BLaER1 (cell line): Measurements from ENCODE around the gene CPED1.
"Not testable (repeated sequence)": the region's sequence is repeated elsewhere in the genome, so short reads cannot be mapped to it uniquely, and the experiment has no call there.

Source experiments
- H3K27ac ChIP-seq: shearing (Covaris generic); formaldehyde crosslinking; 2 replicates; pipeline ENCODE4 v1.8.1; 2022
- H3K27me3 ChIP-seq: shearing (Covaris generic); formaldehyde crosslinking; 2 replicates; pipeline ENCODE4 v1.8.1; 2022
- H3K36me3 ChIP-seq: shearing (Covaris generic); formaldehyde crosslinking; 2 replicates; pipeline ENCODE4 v1.8.1; 2022
- H3K4me1 ChIP-seq: shearing (Covaris generic); formaldehyde crosslinking; 2 replicates; pipeline ENCODE4 v1.8.1; 2022
- H3K4me2 ChIP-seq: shearing (Covaris generic); formaldehyde crosslinking; 2 replicates; pipeline ENCODE4 v1.8.1; 2022
- H3K4me3 ChIP-seq: shearing (Covaris generic); formaldehyde crosslinking; 2 replicates; pipeline ENCODE4 v1.8.1; 2022
- H3K9ac ChIP-seq: shearing (Covaris generic); formaldehyde crosslinking; 2 replicates; pipeline ENCODE4 v1.8.1; 2022
- H3K9me3 ChIP-seq: shearing (Covaris generic); formaldehyde crosslinking; 2 replicates; pipeline ENCODE4 v1.8.1; 2022
- H4K20me1 ChIP-seq: shearing (Covaris generic); formaldehyde crosslinking; 2 replicates; pipeline ENCODE4 v1.8.1; 2022
- Cebpa-rat ChIP-seq: shearing (Covaris generic); IDR thresholded peaks from 2 replicates; pipeline ENCODE4 v1.8.1; 2022

CPED1 gene

GRCh38 chr7:121001234-121001906 is 12.9 kb downstream of the CPED1 start:
- no peaks in the 10 kb centered on the region for H3K9me3 ChIP-seq
- H3K27me3 ChIP-seq: no peaks in the 10 kb centered on the region
- H3K4me2 ChIP-seq: no peak overlapping the region
- no peak for TF ChIP-seq Cebpa-rat
- no peak overlapping the region for H3K9ac ChIP-seq
- peaks cover 27% of the 10 kb centered on the region for H3K4me1 ChIP-seq
- H4K20me1 ChIP-seq: no peaks in the 10 kb centered on the region
- no peak overlapping the region for H3K27ac ChIP-seq
- no peak overlapping the region for H3K4me3 ChIP-seq
- H3K36me3 ChIP-seq: no peaks in the 10 kb centered on the region

- TF ChIP-seq Cebpa-rat: no peak
- no peaks in the 10 kb centered on the region for H3K36me3 ChIP-seq
- H3K27me3 ChIP-seq: no peaks in the 10 kb centered on the region
- H3K9ac ChIP-seq: no peak overlapping the region
- no peaks in the 10 kb centered on the region for H4K20me1 ChIP-seq
- peaks cover 19% of the 10 kb centered on the region for H3K4me1 ChIP-seq
- no peak overlapping the region for H3K27ac ChIP-seq
- H3K9me3 ChIP-seq: no peaks in the 10 kb centered on the region
- no peak overlapping the region for H3K4me3 ChIP-seq
- no peak overlapping the region for H3K4me2 ChIP-seq
Observed at GRCh38 chr7:121002048-121002756, 13.7 kb downstream of the CPED1 start.

GRCh38 chr7:121002757-121003200 is 14.3 kb downstream of the CPED1 start:
- H3K36me3 ChIP-seq: no peaks in the 10 kb centered on the region
- TF ChIP-seq Cebpa-rat: no peak
- no peaks in the 10 kb centered on the region for H3K27me3 ChIP-seq
- no peak overlapping the region for H3K9ac ChIP-seq
- H3K27ac ChIP-seq: no peak overlapping the region
- H3K4me3 ChIP-seq: no peak overlapping the region
- H3K9me3 ChIP-seq: no peaks in the 10 kb centered on the region
- H3K4me2 ChIP-seq: no peak overlapping the region
- H3K4me1 ChIP-seq: peaks cover 13% of the 10 kb centered on the region
- no peaks in the 10 kb centered on the region for H4K20me1 ChIP-seq

- Histone ChIP-seq H3K27me3 (no peaks in the 10 kb centered on the region), H3K4me1 (peaks cover 9% of the 10 kb centered on the region), H3K9ac (no peak overlapping the region), H3K9me3 (no peaks in the 10 kb centered on the region), H4K20me1 (no peaks in the 10 kb centered on the region), H3K4me3 (no peak overlapping the region), H3K4me2 (no peak overlapping the region), H3K27ac (no peak overlapping the region), H3K36me3 (no peaks in the 10 kb centered on the region)
- no peak for TF ChIP-seq Cebpa-rat
Observed at GRCh38 chr7:121003986-121004685, 15.6 kb downstream of the CPED1 start.

- not testable (repeated sequence) for H3K9me3 ChIP-seq, H3K27me3 ChIP-seq, H3K4me1 ChIP-seq, H3K4me2 ChIP-seq, H4K20me1 ChIP-seq, H3K27ac ChIP-seq, H3K9ac ChIP-seq, H3K36me3 ChIP-seq, H3K4me3 ChIP-seq
Observed at GRCh38 chr7:121005058-121005457, 16.5 kb downstream of the CPED1 start.

GRCh38 chr7:121005996-121006584 is 17.6 kb downstream of the CPED1 start:
- H3K36me3 ChIP-seq: no peaks in the 10 kb centered on the region
- no peak overlapping the region for H3K9ac ChIP-seq
- no peaks in the 10 kb centered on the region for H4K20me1 ChIP-seq
- H3K4me2 ChIP-seq: no peak overlapping the region
- no peaks in the 10 kb centered on the region for H3K4me1 ChIP-seq
- no peaks in the 10 kb centered on the region for H3K27me3 ChIP-seq
- H3K27ac ChIP-seq: no peak overlapping the region
- no peaks in the 10 kb centered on the region for H3K9me3 ChIP-seq
- H3K4me3 ChIP-seq: no peak overlapping the region
- TF ChIP-seq Cebpa-rat: no peak

GRCh38 chr7:121006711-121007315 is 18.3 kb downstream of the CPED1 start:
- TF ChIP-seq Cebpa-rat: no peak
- H3K36me3 ChIP-seq: no peaks in the 10 kb centered on the region
- H3K9ac ChIP-seq: no peak overlapping the region
- no peak overlapping the region for H3K4me3 ChIP-seq
- H4K20me1 ChIP-seq: no peaks in the 10 kb centered on the region
- H3K9me3 ChIP-seq: no peaks in the 10 kb centered on the region
- no peak overlapping the region for H3K27ac ChIP-seq
- H3K4me1 ChIP-seq: no peaks in the 10 kb centered on the region
- H3K4me2 ChIP-seq: no peak overlapping the region
- no peaks in the 10 kb centered on the region for H3K27me3 ChIP-seq

- no peaks in the 10 kb centered on the region for H3K4me1 ChIP-seq
- H3K9me3 ChIP-seq: no peaks in the 10 kb centered on the region
- no peak for TF ChIP-seq Cebpa-rat
- H3K4me3 ChIP-seq: no peak overlapping the region
- no peak overlapping the region for H3K4me2 ChIP-seq
- H4K20me1 ChIP-seq: no peaks in the 10 kb centered on the region
- H3K27ac ChIP-seq: no peak overlapping the region
- H3K9ac ChIP-seq: no peak overlapping the region
- no peaks in the 10 kb centered on the region for H3K27me3 ChIP-seq
- no peaks in the 10 kb centered on the region for H3K36me3 ChIP-seq
Observed at GRCh38 chr7:121008816-121009215, 20.3 kb downstream of the CPED1 start.

GRCh38 chr7:121011401-121011800 is 22.9 kb downstream of the CPED1 start:
- Histone ChIP-seq H3K27me3 (no peaks in the 10 kb centered on the region), H3K4me2 (no peak overlapping the region), H3K4me1 (no peaks in the 10 kb centered on the region), H4K20me1 (no peaks in the 10 kb centered on the region), H3K4me3 (no peak overlapping the region), H3K9ac (no peak overlapping the region), H3K27ac (no peak overlapping the region), H3K9me3 (no peaks in the 10 kb centered on the region), H3K36me3 (no peaks in the 10 kb centered on the region)
- no peak for TF ChIP-seq Cebpa-rat
